Sciatic nerve (tissue), 2 donors: ENCODE measurements around the gene PEF1. TPM values are rescaled to one million over a fixed set of nuclear protein-coding genes. Genes with fewer than 3 reads are reported as not detected.

Experiments
- ATAC-seq: fragments of 200-7000 bp; cut with Tn5 transposase; one replicate; pipeline ENCODE4 v1.9.1; 2020; ENCODE audit warnings: mild to moderate bottlenecking, moderate library complexity
- DNase-seq: peaks from one replicate; pipeline ENCODE4 v3.0.0-alpha.2; 2020; ENCODE audit warnings: low spot score
- intact Hi-C: fragments of 100-400 bp; cut with DNase I; formaldehyde crosslinking; loops from one replicate; pipeline ENCODE4 v1.14.2; 2022
- total RNA-seq: library from RNA; stranded (reverse); fragmentation: NEBNext Ultra II Directional; extraction: Animal tissue kit (Norgen Biotek cat#: 25700); gene quantifications from one replicate; pipeline ENCODE4 v1.2.1, GENCODE V29; 2021
- donor health status: DM: no; HTN: no; CAD: no.
- donor health status: DM: no; HTN: no; CAD: no.

The PEF1 gene
- total RNA-seq, 1 donor from 2014 or later, result 56.7 TPM

- intact Hi-C loops, result no loop called here
- DNase-seq (no peak), ATAC-seq (no peak)
Observed at GRCh38 chr1:31658721-31659120, 14.0 kb upstream of the PEF1 start.

GRCh38 chr1:31657972-31658510, 13.4 kb upstream of the PEF1 start:
- no peak for ATAC-seq
- intact Hi-C loops, result no loop called here
- no peak for DNase-seq

- ATAC-seq (no peak), DNase-seq (no peak)
- intact Hi-C loops, result no loop called here
Observed at GRCh38 chr1:31657020-31657804, 12.5 kb upstream of the PEF1 start.

GRCh38 chr1:31655756-31656155, 11.1 kb upstream of the PEF1 start:
- no peak for ATAC-seq
- intact Hi-C loops, result no loop called here
- DNase-seq, result no peak

- DNase-seq (no peak), ATAC-seq (no peak)
- intact Hi-C loops, result no loop called here
Observed at GRCh38 chr1:31655104-31655503, 10.4 kb upstream of the PEF1 start.

- no peak for DNase-seq
- intact Hi-C loops, result no loop called here
Observed at GRCh38 chr1:31654474-31654776, 9.7 kb upstream of the PEF1 start.

GRCh38 chr1:31653717-31654473, 9.2 kb upstream of the PEF1 start:
- intact Hi-C loops, result no loop called here
- DNase-seq (no peak), ATAC-seq (no peak)

More at GRCh38 chr1:31654474-31654776, 9.7 kb upstream of the PEF1 start:
- no peak for ATAC-seq

GRCh38 chr1:31652891-31653499, 8.3 kb upstream of the PEF1 start:
- intact Hi-C loops, result no loop called here
- no peak for ATAC-seq
- no peak for DNase-seq

- ATAC-seq (no peak), DNase-seq (no peak)
- intact Hi-C loops, result no loop called here
Observed at GRCh38 chr1:31651766-31652165, 7.1 kb upstream of the PEF1 start.

- ATAC-seq (no peak), DNase-seq (no peak)
- intact Hi-C loops, result no loop called here
Observed at GRCh38 chr1:31651089-31651420, 6.4 kb upstream of the PEF1 start.

GRCh38 chr1:31650161-31651088, 5.7 kb upstream of the PEF1 start:
- intact Hi-C loops, result no loop called here
- DNase-seq (no peak), ATAC-seq (no peak)

- ATAC-seq (peak; percentile 51), DNase-seq (no peak)
- intact Hi-C loops, result no loop called here
Observed at GRCh38 chr1:31648641-31649357, 4.1 kb upstream of the PEF1 start.

- ATAC-seq, result no peak
- no peak for DNase-seq
- intact Hi-C loops, result no loop called here
Observed at GRCh38 chr1:31648190-31648589, 3.5 kb upstream of the PEF1 start.

GRCh38 chr1:31647106-31647505, 2.4 kb upstream of the PEF1 start:
- intact Hi-C loops, result no loop called here
- no peak for DNase-seq
- ATAC-seq, result no peak

- ATAC-seq, result no peak
- intact Hi-C loops, result no loop called here
Observed at GRCh38 chr1:31646259-31646960, 1.7 kb upstream of the PEF1 start.

GRCh38 chr1:31645274-31645568, 545 bp upstream of the PEF1 start:
- ATAC-seq (no peak), DNase-seq (no peak)
- intact Hi-C loops, result no loop called here

More at GRCh38 chr1:31646259-31646960, 1.7 kb upstream of the PEF1 start:
- no peak for DNase-seq

- DNase-seq, result no peak
- intact Hi-C loops, result no loop called here
- no peak for ATAC-seq
Observed at GRCh38 chr1:31643976-31644559, 608 bp downstream of the PEF1 start.

GRCh38 chr1:31642897-31643296, 1.8 kb downstream of the PEF1 start:
- ATAC-seq, result no peak
- intact Hi-C loops, result no loop called here

More at GRCh38 chr1:31642897-31643296, 1.8 kb downstream of the PEF1 start:
- no peak for DNase-seq
